T-helper 2 cell treated with Interferon-gamma antibody and Interleukin-4, amounts not matched to agents 5 μg/mL and 100 μg/mL, for 36 hours (primary cell): ENCODE data around the gene MRPL43.

Experiments
- DNase-seq: peaks from one replicate; pipeline ENCODE4 v3.0.0; 2021; ENCODE audit warnings: low spot score
- H3K27ac Mint-ChIP-seq: one replicate; pipeline ENCODE4 v1.8.0; 2021; ENCODE audit warnings: mild to moderate bottlenecking, mixed read lengths
- H3K27me3 Mint-ChIP-seq: one replicate; pipeline ENCODE4 v1.8.0; 2021; ENCODE audit warnings: low read depth, mixed read lengths
- H3K36me3 Mint-ChIP-seq: one replicate; pipeline ENCODE4 v1.8.0; 2021; ENCODE audit warnings: low read depth, mixed read lengths
- H3K4me1 Mint-ChIP-seq: one replicate; pipeline ENCODE4 v1.8.0; 2021; ENCODE audit warnings: low read depth, mixed read lengths
- H3K4me3 Mint-ChIP-seq: one replicate; pipeline ENCODE4 v1.8.0; 2022; ENCODE audit warnings: mild to moderate bottlenecking, moderate library complexity, mixed read lengths
- H3K9me3 Mint-ChIP-seq: one replicate; pipeline ENCODE4 v1.8.0; 2021; ENCODE audit warnings: mixed read lengths

The MRPL43 gene

GRCh38 chr10:101014230-101014884 lies 27.1 kb upstream of the MRPL43 start:
- Mint-ChIP-seq H3K27me3 (peaks cover 22% of the 10 kb centered on the region), H3K27ac (no peak overlapping the region), H3K9me3 (no peaks in the 10 kb centered on the region), H3K4me3 (no peak overlapping the region), H3K4me1 (peaks cover 16% of the 10 kb centered on the region), H3K36me3 (no peaks in the 10 kb centered on the region)
- DNase-seq: peak; percentile 53

GRCh38 chr10:101013365-101013825 lies 26.1 kb upstream of the MRPL43 start:
- H3K4me1 Mint-ChIP-seq: peaks cover 13% of the 10 kb centered on the region
- no peaks in the 10 kb centered on the region for H3K36me3 Mint-ChIP-seq
- H3K27me3 Mint-ChIP-seq: peaks cover 19% of the 10 kb centered on the region
- H3K27ac Mint-ChIP-seq: no peak overlapping the region
- H3K4me3 Mint-ChIP-seq: no peak overlapping the region
- no peaks in the 10 kb centered on the region for H3K9me3 Mint-ChIP-seq
- DNase-seq: no peak

- H3K4me1 Mint-ChIP-seq: peaks cover 12% of the 10 kb centered on the region
Measured at GRCh38 chr10:101012525-101013364, 25.4 kb upstream of the MRPL43 start.

GRCh38 chr10:101011517-101012423 lies 24.5 kb upstream of the MRPL43 start:
- Mint-ChIP-seq H3K27me3 (peaks cover 6% of the 10 kb centered on the region), H3K27ac (no peak overlapping the region), H3K9me3 (no peaks in the 10 kb centered on the region), H3K36me3 (no peaks in the 10 kb centered on the region), H3K4me3 (no peak overlapping the region), H3K4me1 (peaks cover 12% of the 10 kb centered on the region)
- DNase-seq: no peak

More at GRCh38 chr10:101012525-101013364, 25.4 kb upstream of the MRPL43 start:
- no peaks in the 10 kb centered on the region for H3K36me3 Mint-ChIP-seq
- H3K9me3 Mint-ChIP-seq: no peaks in the 10 kb centered on the region
- H3K27me3 Mint-ChIP-seq: peaks cover 14% of the 10 kb centered on the region
- H3K4me3 Mint-ChIP-seq: no peak overlapping the region
- H3K27ac Mint-ChIP-seq: no peak overlapping the region
- peak; percentile 75 for DNase-seq

GRCh38 chr10:101010329-101010728 lies 23.0 kb upstream of the MRPL43 start:
- H3K36me3 Mint-ChIP-seq: no peaks in the 10 kb centered on the region
- no peaks in the 10 kb centered on the region for H3K9me3 Mint-ChIP-seq
- no peaks in the 10 kb centered on the region for H3K27me3 Mint-ChIP-seq
- no peak for DNase-seq
- H3K27ac Mint-ChIP-seq: no peak overlapping the region
- no peak overlapping the region for H3K4me3 Mint-ChIP-seq
- peaks cover 12% of the 10 kb centered on the region for H3K4me1 Mint-ChIP-seq

- no peak overlapping the region for H3K27ac Mint-ChIP-seq
- H3K27me3 Mint-ChIP-seq: no peaks in the 10 kb centered on the region
- H3K9me3 Mint-ChIP-seq: no peaks in the 10 kb centered on the region
- H3K4me3 Mint-ChIP-seq: no peak overlapping the region
- DNase-seq: no peak
- H3K4me1 Mint-ChIP-seq: peaks cover 7% of the 10 kb centered on the region
- no peaks in the 10 kb centered on the region for H3K36me3 Mint-ChIP-seq
Measured at GRCh38 chr10:101008823-101009423, 21.6 kb upstream of the MRPL43 start.

- H3K27me3 Mint-ChIP-seq: no peaks in the 10 kb centered on the region
- H3K4me1 Mint-ChIP-seq: peaks cover 5% of the 10 kb centered on the region
- H3K36me3 Mint-ChIP-seq: no peaks in the 10 kb centered on the region
- DNase-seq: no peak
- no peaks in the 10 kb centered on the region for H3K9me3 Mint-ChIP-seq
- H3K27ac Mint-ChIP-seq: no peak overlapping the region
- no peak overlapping the region for H3K4me3 Mint-ChIP-seq
Measured at GRCh38 chr10:101007915-101008822, 20.9 kb upstream of the MRPL43 start.

- Mint-ChIP-seq H3K4me3 (no peak overlapping the region), H3K27me3 (no peaks in the 10 kb centered on the region), H3K36me3 (no peaks in the 10 kb centered on the region), H3K27ac (no peak overlapping the region), H3K4me1 (no peaks in the 10 kb centered on the region), H3K9me3 (no peaks in the 10 kb centered on the region)
- no peak for DNase-seq
Measured at GRCh38 chr10:101007099-101007711, 19.9 kb upstream of the MRPL43 start.

- Mint-ChIP-seq H3K4me3 (no peak overlapping the region), H3K27me3 (no peaks in the 10 kb centered on the region), H3K4me1 (no peaks in the 10 kb centered on the region), H3K9me3 (no peaks in the 10 kb centered on the region), H3K36me3 (no peaks in the 10 kb centered on the region), H3K27ac (no peak overlapping the region)
- no peak for DNase-seq
Measured at GRCh38 chr10:101006593-101007098, 19.3 kb upstream of the MRPL43 start.

GRCh38 chr10:101005869-101006567 lies 18.7 kb upstream of the MRPL43 start:
- no peak for DNase-seq
- no peaks in the 10 kb centered on the region for H3K36me3 Mint-ChIP-seq
- no peak overlapping the region for H3K27ac Mint-ChIP-seq
- H3K9me3 Mint-ChIP-seq: no peaks in the 10 kb centered on the region
- peaks cover 2% of the 10 kb centered on the region for H3K4me1 Mint-ChIP-seq
- H3K4me3 Mint-ChIP-seq: no peak overlapping the region
- H3K27me3 Mint-ChIP-seq: peaks cover 1% of the 10 kb centered on the region

- DNase-seq: no peak
- Mint-ChIP-seq H3K9me3 (no peaks in the 10 kb centered on the region), H3K27me3 (peaks cover 2% of the 10 kb centered on the region), H3K27ac (no peak overlapping the region), H3K4me1 (peaks cover 3% of the 10 kb centered on the region), H3K4me3 (no peak overlapping the region), H3K36me3 (no peaks in the 10 kb centered on the region)
Measured at GRCh38 chr10:101005361-101005760, 18.1 kb upstream of the MRPL43 start.
